Liver (tissue), 9 donors: ENCODE data around the gene LRGUK. TPM values are rescaled to one million over a fixed set of nuclear protein-coding genes. Genes with fewer than 3 reads are reported as not detected.

Experiments used
- DNase-seq: peaks from one replicate; pipeline ENCODE4 v3.0.0-alpha.2; 2017; ENCODE audit warnings: low spot score
- H3K27ac ChIP-seq, 2 donors: one replicate each; pipeline ENCODE4 v1.7.0; 2013; ENCODE audit warnings: inconsistent platforms in 2 of 2, low read length in 2 of 2, control low read depth in 1 of 2, low read depth in 1 of 2, mild to moderate bottlenecking in 1 of 2
- H3K27me3 ChIP-seq, 4 donors: one replicate each; pipeline versions ENCODE4 v1.6.1 to v1.7.0; 2013; ENCODE audit warnings: low read length in 3 of 4, inconsistent platforms in 1 of 4, mild to moderate bottlenecking in 1 of 4, moderate library complexity in 1 of 4; ENCODE audit not compliant: control insufficient read depth in 4 of 4, insufficient read depth in 4 of 4
- H3K36me3 ChIP-seq, 4 donors: one replicate each; pipeline versions ENCODE4 v1.6.1 to v1.7.0; 2013; ENCODE audit warnings: low read length in 3 of 4, mild to moderate bottlenecking in 3 of 4, low read depth in 1 of 4, moderate library complexity in 1 of 4; ENCODE audit not compliant: control insufficient read depth in 4 of 4, insufficient read depth in 3 of 4
- H3K4me1 ChIP-seq, 4 donors: one replicate each; pipeline versions ENCODE4 v1.6.1 to v1.7.0; 2013; ENCODE audit warnings: low read length in 3 of 4, mild to moderate bottlenecking in 3 of 4, moderate library complexity in 1 of 4; ENCODE audit not compliant: control insufficient read depth in 4 of 4, insufficient read depth in 4 of 4
- H3K4me3 ChIP-seq, 3 donors: one replicate each; pipeline versions ENCODE4 v1.6.1 to v1.7.0; 2013; ENCODE audit warnings: low read length in 3 of 3, control low read depth in 1 of 3, low read depth in 1 of 3, mild to moderate bottlenecking in 1 of 3
- H3K9ac ChIP-seq, 2 donors: one replicate each; pipeline ENCODE4 v1.7.0; 2013; ENCODE audit warnings: low read length in 2 of 2, mild to moderate bottlenecking in 2 of 2, moderate library complexity in 2 of 2, control low read depth in 1 of 2, low read depth in 1 of 2
- H3K9me3 ChIP-seq, 4 donors: one replicate each; pipeline versions ENCODE4 v1.6.1 to v1.7.0; 2013; ENCODE audit warnings: low read length in 3 of 4; ENCODE audit not compliant: control insufficient read depth in 4 of 4
- ATF3 ChIP-seq: IDR thresholded peaks from 2 replicates; pipeline ENCODE4 v1.6.1; 2016; ENCODE audit warnings: antibody characterized with exemption
- CTCF ChIP-seq: fragments of 150-350 bp; IDR thresholded peaks from 2 replicates; pipeline ENCODE4 v1.5.1; 2017; ENCODE audit warnings: improper control_type of control experiment, low read depth, low read length; ENCODE audit not compliant: missing input control
- EGR1 ChIP-seq, 2 donors: IDR thresholded peaks; 2 replicates each; pipeline ENCODE4 v1.6.1; 2016 to 2018; ENCODE audit warnings: antibody characterized with exemption in 2 of 2, low read depth in 2 of 2
- FOXA1 ChIP-seq: IDR thresholded peaks from 2 replicates; pipeline ENCODE4 v1.6.1; 2016; ENCODE audit warnings: antibody characterized with exemption
- FOXA2 ChIP-seq: IDR thresholded peaks from 2 replicates; pipeline ENCODE4 v1.6.1; 2016; ENCODE audit warnings: antibody characterized with exemption
- GABPA ChIP-seq, 2 donors: IDR thresholded peaks in 1 of 2; conservative IDR thresholded peaks in 1 of 2; 2 replicates each; pipeline ENCODE4 v1.6.1; 2016; ENCODE audit warnings: antibody characterized with exemption in 2 of 2, mild to moderate bottlenecking in 1 of 2, moderate library complexity in 1 of 2
- HNF4A ChIP-seq, 2 donors: conservative IDR thresholded peaks; 2 replicates each; pipeline ENCODE4 v1.6.1; 2016; ENCODE audit warnings: antibody characterized with exemption in 2 of 2, mild to moderate bottlenecking in 2 of 2
- HNF4G ChIP-seq: IDR thresholded peaks from 2 replicates; pipeline ENCODE4 v1.6.1; 2016; ENCODE audit warnings: antibody characterized with exemption
- JUND ChIP-seq, 2 donors: IDR thresholded peaks; 2 replicates each; pipeline ENCODE4 v1.6.1; 2016; ENCODE audit warnings: antibody characterized with exemption in 2 of 2
- MAX ChIP-seq: IDR thresholded peaks from 2 replicates; pipeline ENCODE4 v1.6.1; 2016; ENCODE audit warnings: antibody characterized with exemption
- NR2F2 ChIP-seq: IDR thresholded peaks from 2 replicates; pipeline ENCODE4 v1.6.1; 2016; ENCODE audit warnings: antibody characterized with exemption
- RAD21 ChIP-seq, 2 donors: IDR thresholded peaks; 2 replicates each; pipeline ENCODE4 v1.6.1; 2016; ENCODE audit warnings: antibody characterized with exemption in 2 of 2, mild to moderate bottlenecking in 2 of 2
- REST ChIP-seq: IDR thresholded peaks from 2 replicates; pipeline ENCODE4 v1.6.1; 2016; ENCODE audit warnings: antibody characterized with exemption, mild to moderate bottlenecking
- RXRA ChIP-seq, 2 donors: IDR thresholded peaks; 2 replicates each; pipeline ENCODE4 v1.6.1; 2017 to 2018; ENCODE audit warnings: antibody characterized with exemption in 2 of 2, mild to moderate bottlenecking in 1 of 2
- SP1 ChIP-seq: IDR thresholded peaks from 2 replicates; pipeline ENCODE4 v1.6.1; 2018; ENCODE audit warnings: antibody characterized with exemption, mild to moderate bottlenecking
- TAF1 ChIP-seq: conservative IDR thresholded peaks from 2 replicates; pipeline ENCODE4 v1.6.1; 2016; ENCODE audit warnings: antibody characterized with exemption, mild to moderate bottlenecking
- YY1 ChIP-seq: IDR thresholded peaks from 2 replicates; pipeline ENCODE4 v1.6.1; 2016; ENCODE audit warnings: antibody characterized with exemption, mild to moderate bottlenecking
- ZBTB33 ChIP-seq: IDR thresholded peaks from 2 replicates; pipeline ENCODE4 v1.6.1; 2016; ENCODE audit warnings: antibody characterized with exemption
- WGBS: extraction: QIAGEN DNeasy Blood & Tissue Kit; methylation state at CpG from one replicate; pipeline ENCODE4 v1.1.7; 2013; 5-methylcytosine and 5-hydroxymethylcytosine counted together
- polyA plus RNA-seq, 2 donors: library from polyadenylated mRNA; stranded (reverse) in 1 of 2; unstranded in 1 of 2; fragments of 200-250 nt in 1 of 2; fragments of >200 nt in 1 of 2; fragmentation: Nextera tagmentation in 1 of 2; extraction: Ambion mirVana in 1 of 2; gene quantifications; one replicate each; pipeline versions ENCODE4 v1.2.1 to v1.2.3, GENCODE V29; 2013 to 2015
- total RNA-seq, 2 donors: library from RNA; depleted of rRNA; stranded (reverse); fragments of >200 nt; gene quantifications; one replicate each; pipeline ENCODE4 v1.2.3, GENCODE V29; 2014
- donor health status: healthy.
- donor health status: healthy.
- donor health status: healthy.
- donor health status: healthy.
- donor health status: healthy.

LRGUK gene
- total and polyA plus RNA-seq, 4 donors: 0.03 to 0.50 (median 0.12) TPM

GRCh38 chr7:134113655-134114054 is 13.5 kb upstream of the LRGUK start (continued):
- TF ChIP-seq REST (no peak), ZBTB33 (no peak), EGR1 (IDR thresholded peaks at IDR 0.05; ENCODE audit: low read depth in 2 of 2) (no peak), RXRA (IDR thresholded peaks at IDR 0.05) (no peak), RAD21 (IDR thresholded peaks at IDR 0.05) (no peak), HNF4G (no peak)

GRCh38 chr7:134114992-134115391 is 12.1 kb upstream of the LRGUK start:
- no peak for TF ChIP-seq YY1
- TF ChIP-seq FOXA2: no peak
- no peak for TF ChIP-seq HNF4G
- no peak for TF ChIP-seq GABPA (IDR thresholded peaks at IDR 0.05 in 1 of 2, conservative IDR thresholded peaks at IDR 0.05 in 1 of 2)
- TF ChIP-seq SP1: no peak
- TF ChIP-seq CTCF: no peak
- TF ChIP-seq JUND (IDR thresholded peaks at IDR 0.05): no peak
- TF ChIP-seq EGR1 (IDR thresholded peaks at IDR 0.05; ENCODE audit: low read depth in 2 of 2): no peak
- no peak for TF ChIP-seq RAD21 (IDR thresholded peaks at IDR 0.05)
- TF ChIP-seq MAX: no peak
- no peak for TF ChIP-seq NR2F2
- no peak for TF ChIP-seq RXRA (IDR thresholded peaks at IDR 0.05)
- no peak for TF ChIP-seq HNF4A (conservative IDR thresholded peaks at IDR 0.05)
- no peak for TF ChIP-seq ATF3
- no peak for TF ChIP-seq REST
- TF ChIP-seq ZBTB33: no peak
- TF ChIP-seq TAF1: no peak
- TF ChIP-seq FOXA1: no peak
- no peak overlapping the region for H3K27ac ChIP-seq
- H3K9ac ChIP-seq: no peak overlapping the region
- DNase-seq: no peak
- H3K9me3 ChIP-seq: no peaks in the 10 kb centered on the region
- no peaks in the 10 kb centered on the region for H3K36me3 ChIP-seq
- H3K4me1 ChIP-seq: no peaks in the 10 kb centered on the region
- H3K4me3 ChIP-seq: no peak overlapping the region
- WGBS: 84% methylated on average over 4 of the region's 4 CpGs
- H3K27me3 ChIP-seq: no peaks in the 10 kb centered on the region
